T-helper 17 cell (primary cell): ENCODE data around the gene YEATS2. TPM values are rescaled to one million over a fixed set of nuclear protein-coding genes. Genes with fewer than 3 reads are reported as not detected.
"Not testable (repeated sequence)": the region's sequence is repeated elsewhere in the genome, so short reads cannot be mapped to it uniquely, and the experiment has no call there.

Source experiments
- ATAC-seq: fragments of 150-1000 bp; cut with Tn5 transposase; 2 replicates; pipeline ENCODE4 v1.10.0; 2021; ENCODE audit warnings: mild to moderate bottlenecking, moderate library complexity
- DNase-seq, 3 donors: peaks; one replicate each; pipeline versions ENCODE4 v3.0.0 to v3.0.0-alpha.2; 2020 to 2021
- H3K9me3 ChIP-seq: one replicate; pipeline ENCODE4 v1.7.0; 2013; ENCODE audit warnings: low read length, mild to moderate bottlenecking; ENCODE audit not compliant: control insufficient read depth, poor library complexity, severe bottlenecking
- H3K27ac Mint-ChIP-seq: one replicate; pipeline ENCODE4 v1.8.0; 2022; ENCODE audit warnings: mild to moderate bottlenecking, moderate library complexity, mixed read lengths
- H3K27me3 Mint-ChIP-seq: one replicate; pipeline ENCODE4 v1.8.0; 2022; ENCODE audit warnings: mixed read lengths
- H3K36me3 Mint-ChIP-seq: one replicate; pipeline ENCODE4 v1.8.0; 2022; ENCODE audit warnings: low read depth, mixed read lengths
- H3K4me1 Mint-ChIP-seq: one replicate; pipeline ENCODE4 v1.8.0; 2022; ENCODE audit warnings: mild to moderate bottlenecking, mixed read lengths
- H3K4me3 Mint-ChIP-seq: one replicate; pipeline ENCODE4 v1.8.0; 2022; ENCODE audit warnings: mild to moderate bottlenecking, moderate library complexity, mixed read lengths
- total RNA-seq, 4 donors: library from RNA in 2 of 4; stranded (reverse) in 2 of 4; gene quantifications; one replicate each; pipeline ENCODE4 v1.2.3 and lab custom pipeline; 2022 to 2026

The YEATS2 gene
- 10 to 100 TPM; 25.3 to 31.1 TPM for total RNA-seq
- 71.5 to 82.4 reads per million in 2 donors for total RNA-seq (lab: John Stamatoyannopoulos, UW)

- peak within 1 kb of the TSS; percentile 93 for H3K4me3 Mint-ChIP-seq
- ATAC-seq (peak; percentile 90), DNase-seq (peak; percentile 49 to 65 (median 62))
- peaks cover 26% of the 10 kb centered on the region for H3K4me1 Mint-ChIP-seq
- no peaks in the 10 kb centered on the region for H3K27me3 Mint-ChIP-seq
- H3K27ac Mint-ChIP-seq = peak within 1 kb of the TSS; percentile 90
- no peaks in the 10 kb centered on the region for H3K9me3 ChIP-seq
- H3K36me3 Mint-ChIP-seq = no peaks in the 10 kb centered on the region
These were observed at the start of gene YEATS2 for GRCh38 chr3:183697610-183698317. Gene YEATS2, plus strand, starts transcription at chr3:183697797. Its CDS starts 17,366 bp downstream, at chr3:183715163.

DNA sequence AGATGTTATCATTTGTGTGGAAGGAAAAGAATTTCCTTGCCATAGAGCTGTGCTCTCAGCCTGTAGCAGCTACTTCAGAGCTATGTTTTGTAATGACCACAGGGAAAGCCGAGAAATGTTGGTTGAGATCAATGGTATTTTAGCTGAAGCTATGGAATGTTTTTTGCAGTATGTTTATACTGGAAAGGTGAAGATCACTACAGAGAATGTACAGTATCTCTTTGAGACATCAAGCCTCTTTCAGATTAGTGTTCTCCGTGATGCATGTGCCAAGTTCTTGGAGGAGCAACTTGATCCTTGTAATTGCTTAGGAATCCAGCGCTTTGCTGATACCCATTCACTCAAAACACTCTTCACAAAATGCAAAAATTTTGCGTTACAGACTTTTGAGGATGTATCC, 47.0 kb upstream of the YEATS2 start:
- ATAC-seq = no peak
- no peak for DNase-seq
- no peak overlapping the region for H3K27ac Mint-ChIP-seq
- H3K9me3 ChIP-seq = peaks cover 12% of the 10 kb centered on the region
- peaks cover 2% of the 10 kb centered on the region for H3K4me1 Mint-ChIP-seq
- H3K4me3 Mint-ChIP-seq = no peak overlapping the region
- H3K36me3 Mint-ChIP-seq = peaks cover 16% of the 10 kb centered on the region
- no peaks in the 10 kb centered on the region for H3K27me3 Mint-ChIP-seq

GRCh38 chr3:183653209-183654064, 44.2 kb upstream of the YEATS2 start:
- Mint-ChIP-seq H3K4me1 (peaks cover 4% of the 10 kb centered on the region), H3K36me3 (peaks cover 17% of the 10 kb centered on the region), H3K27ac (peak overlapping the region; percentile 17), H3K4me3 (no peak overlapping the region), H3K27me3 (no peaks in the 10 kb centered on the region)
- no peak for ATAC-seq
- DNase-seq = no peak
- H3K9me3 ChIP-seq = peaks cover 15% of the 10 kb centered on the region

GRCh38 chr3:183654727-183655126, 42.9 kb upstream of the YEATS2 start:
- DNase-seq (no peak), ATAC-seq (no peak)
- H3K36me3 Mint-ChIP-seq = peaks cover 20% of the 10 kb centered on the region
- H3K4me1 Mint-ChIP-seq = peaks cover 10% of the 10 kb centered on the region
- H3K27me3 Mint-ChIP-seq = no peaks in the 10 kb centered on the region
- H3K9me3 ChIP-seq = peaks cover 15% of the 10 kb centered on the region
- peak overlapping the region; percentile 39 for H3K27ac Mint-ChIP-seq
- H3K4me3 Mint-ChIP-seq = peak overlapping the region; percentile 25

GRCh38 chr3:183662099-183662498, 35.5 kb upstream of the YEATS2 start:
- no peaks in the 10 kb centered on the region for H3K9me3 ChIP-seq
- Mint-ChIP-seq H3K4me1 (peaks cover 10% of the 10 kb centered on the region), H3K27ac (no peak overlapping the region), H3K36me3 (peaks cover 4% of the 10 kb centered on the region), H3K27me3 (no peaks in the 10 kb centered on the region), H3K4me3 (no peak overlapping the region)
- ATAC-seq = no peak
- no peak for DNase-seq

GRCh38 chr3:183664913-183665381, 32.6 kb upstream of the YEATS2 start:
- Mint-ChIP-seq H3K27ac (no peak overlapping the region), H3K4me3 (no peak overlapping the region), H3K4me1 (peaks cover 7% of the 10 kb centered on the region), H3K36me3 (peaks cover 3% of the 10 kb centered on the region), H3K27me3 (no peaks in the 10 kb centered on the region)
- DNase-seq (no peak), ATAC-seq (no peak)
- H3K9me3 ChIP-seq = no peaks in the 10 kb centered on the region

DNA sequence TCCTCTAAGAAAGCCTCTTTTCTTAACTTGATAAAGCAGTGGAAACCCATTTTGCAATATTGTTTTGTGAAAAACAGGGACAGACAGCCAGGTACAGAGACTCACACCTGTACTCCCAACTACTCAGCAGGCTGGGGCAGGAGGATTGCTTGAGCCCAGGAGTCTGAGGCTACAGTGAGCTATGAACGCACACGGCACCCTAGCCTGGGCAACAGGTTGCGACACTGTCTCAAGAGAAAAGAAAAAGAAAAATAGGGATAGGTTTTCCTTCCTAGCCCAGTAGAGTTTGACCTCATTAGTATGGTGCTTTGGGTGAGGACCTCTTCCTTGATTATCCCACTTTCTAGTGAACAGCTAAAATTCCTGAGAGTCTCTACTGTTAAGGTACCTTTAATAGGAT, 17.5 kb upstream of the YEATS2 start:
- no peak for ATAC-seq
- Mint-ChIP-seq H3K27ac (peak overlapping the region; percentile 49), H3K27me3 (no peaks in the 10 kb centered on the region), H3K4me1 (peaks cover 2% of the 10 kb centered on the region), H3K4me3 (no peak overlapping the region), H3K36me3 (peaks cover 6% of the 10 kb centered on the region)
- H3K9me3 ChIP-seq = no peaks in the 10 kb centered on the region
- no peak for DNase-seq

- no peaks in the 10 kb centered on the region for H3K9me3 ChIP-seq
- no peaks in the 10 kb centered on the region for H3K27me3 Mint-ChIP-seq
- no peak for ATAC-seq
- H3K36me3 Mint-ChIP-seq = no peaks in the 10 kb centered on the region
- H3K4me1 Mint-ChIP-seq = no peaks in the 10 kb centered on the region
- no peak overlapping the region for H3K4me3 Mint-ChIP-seq
- H3K27ac Mint-ChIP-seq = no peak overlapping the region
- no peak for DNase-seq
These were observed 9.9 kb upstream of the YEATS2 start for GRCh38 chr3:183687705-183688104.

GRCh38 chr3:183688874-183689273, 8.7 kb upstream of the YEATS2 start:
- Mint-ChIP-seq H3K4me1 (no peaks in the 10 kb centered on the region), H3K27ac (no peak overlapping the region), H3K36me3 (no peaks in the 10 kb centered on the region), H3K4me3 (no peak overlapping the region), H3K27me3 (no peaks in the 10 kb centered on the region)
- no peak for ATAC-seq
- DNase-seq = no peak
- H3K9me3 ChIP-seq = no peaks in the 10 kb centered on the region

DNA sequence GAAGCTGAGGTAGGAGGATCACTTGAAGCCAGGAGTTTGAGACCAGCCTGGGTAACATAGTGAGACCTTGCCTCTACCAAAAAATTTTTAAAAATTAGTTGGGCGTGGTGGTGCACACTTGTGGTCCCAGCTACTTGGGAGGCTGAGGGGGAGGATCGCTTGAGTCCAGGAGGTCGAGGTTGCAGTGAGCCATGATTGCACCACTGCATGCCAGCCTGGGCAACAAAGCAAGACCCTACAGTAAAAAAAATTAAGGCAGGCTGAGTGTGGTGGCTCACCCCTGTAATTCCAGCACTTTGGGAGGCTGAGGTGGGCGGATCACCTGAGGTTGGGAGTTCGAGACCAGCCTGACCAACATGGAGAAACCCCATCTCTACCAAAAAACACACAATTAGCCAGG, 8.0 kb upstream of the YEATS2 start:
- H3K9me3 ChIP-seq, H3K36me3 Mint-ChIP-seq, H3K4me3 Mint-ChIP-seq, H3K27ac Mint-ChIP-seq, H3K27me3 Mint-ChIP-seq, ATAC-seq, H3K4me1 Mint-ChIP-seq, DNase-seq: not testable (repeated sequence)

GRCh38 chr3:183690402-183690995, 7.1 kb upstream of the YEATS2 start:
- no peak overlapping the region for H3K27ac Mint-ChIP-seq
- no peak for DNase-seq
- no peak for ATAC-seq
- H3K9me3 ChIP-seq = no peaks in the 10 kb centered on the region
- no peaks in the 10 kb centered on the region for H3K36me3 Mint-ChIP-seq
- H3K27me3 Mint-ChIP-seq = no peaks in the 10 kb centered on the region
- H3K4me3 Mint-ChIP-seq = no peak overlapping the region
- no peaks in the 10 kb centered on the region for H3K4me1 Mint-ChIP-seq

GRCh38 chr3:183692436-183692835, 5.2 kb upstream of the YEATS2 start:
- Mint-ChIP-seq H3K27me3 (no peaks in the 10 kb centered on the region), H3K4me3 (no peak overlapping the region), H3K27ac (no peak overlapping the region), H3K4me1 (peaks cover 4% of the 10 kb centered on the region), H3K36me3 (no peaks in the 10 kb centered on the region)
- no peaks in the 10 kb centered on the region for H3K9me3 ChIP-seq
- DNase-seq (no peak), ATAC-seq (no peak)
